Heart left ventricle (tissue), 13 donors: ENCODE results near the gene TTC33.

Experiments
- CTCF ChIP-seq, 12 donors: fragments of 200-600 bp; sonication (generic) in 4 of 12; IDR thresholded peaks; one replicate each; pipeline versions ENCODE4 v1.5.0 to v1.8.0; 2018 to 2022; ENCODE audit warnings: antibody characterized with exemption in 12 of 12, mild to moderate bottlenecking in 5 of 12
- POLR2A ChIP-seq, 2 donors: fragments of 450-650 bp; IDR thresholded peaks; one replicate each; pipeline ENCODE4 v1.6.1; 2017; ENCODE audit warnings: antibody characterized with exemption in 2 of 2, mild to moderate bottlenecking in 2 of 2, moderate library complexity in 2 of 2
- donor health status: ischemic (EF 13 %, LVEDD 7.1; RV severe dilation, severe dysfunction).
- donor health status: DM: no; HTN: yes; CAD: no.
- donor health status: DM: no; HTN: no; CAD: no.
- donor health status: ischemic (EF 25% LVEDD 6.9; RV normal size, moderate dysfunction).
- donor health status: ischemic (EF 25% LVEDD 5.7; RV mildly dilated, moderate dysfunction).
- donor health status: ischemic (EF 35%, LVEDD 5.7; RV mildly dilated, moderate dysfunction).
- donor health status: nonischemic (EF 11% LVEDD 7.7; RV severe dilation, severe dysfunction).
- donor health status: DM: yes; HTN: yes; CAD: no.
- donor health status: PGD.
- donor health status: ischemic (EF 29% LVEDD 5.4; RV normal size, mild dysfunction).
- donor health status: nonischemic (EF 23%, LVEDD 6.1; RV moderate dilation, normal function).

- TF ChIP-seq CTCF (IDR thresholded peaks at IDR 0.05) (no peak), POLR2A (IDR thresholded peaks at IDR 0.05) (no peak)
Measured at GRCh38 chr5:40547557-40547956, 208.2 kb downstream of the TTC33 start.
